NCI-H446 treated with DMSO at 0.1 percent for 48 hours (cell line): Measurements from ENCODE around the gene ARIH2.

ENCODE experiments used
- DNase-seq: peaks from one replicate; lab custom pipeline; 2025; lab: John Stamatoyannopoulos, UW

ARIH2 gene

GRCh38 chr3:48929358-48930035, 10.9 kb downstream of the ARIH2 start:
- DNase-seq: no peak

GRCh38 chr3:48930590-48930989, 11.9 kb downstream of the ARIH2 start:
- no peak for DNase-seq

GRCh38 chr3:48931944-48932580, 13.4 kb downstream of the ARIH2 start:
- no peak for DNase-seq

- DNase-seq: no peak
Observed at GRCh38 chr3:48934333-48934991, 15.8 kb downstream of the ARIH2 start.

- DNase-seq: no peak
Observed at GRCh38 chr3:48935530-48935929, 16.9 kb downstream of the ARIH2 start.

- DNase-seq: no peak
Observed at GRCh38 chr3:48938156-48938555, 19.5 kb downstream of the ARIH2 start.

GRCh38 chr3:48938689-48939088, 20.0 kb downstream of the ARIH2 start:
- DNase-seq: no peak

- no peak for DNase-seq
Observed at GRCh38 chr3:48945432-48945831, 26.8 kb downstream of the ARIH2 start.

GRCh38 chr3:48945891-48946549, 27.4 kb downstream of the ARIH2 start:
- DNase-seq: no peak

GRCh38 chr3:48949376-48949717, 30.7 kb downstream of the ARIH2 start:
- no peak for DNase-seq

GRCh38 chr3:48950051-48950450, 31.4 kb downstream of the ARIH2 start:
- no peak for DNase-seq

- DNase-seq: no peak
Observed at GRCh38 chr3:48951764-48952163, 33.1 kb downstream of the ARIH2 start.

GRCh38 chr3:48952510-48953118, 34.0 kb downstream of the ARIH2 start:
- no peak for DNase-seq

GRCh38 chr3:48957006-48957705, 38.5 kb downstream of the ARIH2 start:
- DNase-seq: no peak

- DNase-seq: no peak
Observed at GRCh38 chr3:48960841-48961413, 42.3 kb downstream of the ARIH2 start.

GRCh38 chr3:48962340-48962739, 43.7 kb downstream of the ARIH2 start:
- DNase-seq: no peak

GRCh38 chr3:48962939-48963338, 44.3 kb downstream of the ARIH2 start:
- DNase-seq: no peak

- no peak for DNase-seq
Observed at GRCh38 chr3:48963591-48963990, 44.9 kb downstream of the ARIH2 start.

GRCh38 chr3:48966367-48966766, 47.7 kb downstream of the ARIH2 start:
- DNase-seq: no peak

- no peak for DNase-seq
Observed at GRCh38 chr3:48966876-48967361, 48.3 kb downstream of the ARIH2 start.

GRCh38 chr3:48970586-48970985, 51.9 kb downstream of the ARIH2 start:
- DNase-seq: no peak
